CD4-positive, CD25-positive, alpha-beta regulatory T cell (primary cell): ENCODE results near the gene FKRP. TPM values are rescaled to one million over a fixed set of nuclear protein-coding genes. Genes with fewer than 3 reads are reported as not detected.

Experiments
- ATAC-seq, 2 donors: fragments of 150-1000 bp; cut with Tn5 transposase; one replicate each; pipeline ENCODE4 v1.10.0; 2021; ENCODE audit warnings: low read depth in 2 of 2, moderate number of reproducible peaks in 2 of 2, moderate library complexity in 1 of 2
- DNase-seq, 3 donors: peaks; one replicate each; pipeline versions ENCODE4 v3.0.0 to v3.0.0-alpha.2; 2012 to 2022; ENCODE audit warnings: mixed read lengths in 1 of 3
- H3K27ac ChIP-seq: one replicate; pipeline ENCODE4 v1.7.0; 2013; ENCODE audit warnings: mild to moderate bottlenecking, low read length; ENCODE audit not compliant: insufficient read depth, poor library complexity, severe bottlenecking
- H3K27me3 ChIP-seq: one replicate; pipeline ENCODE4 v1.7.0; 2013; ENCODE audit warnings: low read length; ENCODE audit not compliant: control insufficient read depth, insufficient read depth
- H3K36me3 ChIP-seq: one replicate; pipeline ENCODE4 v1.7.0; 2013; ENCODE audit warnings: mild to moderate bottlenecking, low read length, moderate library complexity; ENCODE audit not compliant: control insufficient read depth, insufficient read depth
- H3K4me1 ChIP-seq: 2 replicates; pipeline ENCODE4 v1.7.0; 2013; ENCODE audit warnings: mild to moderate bottlenecking, low read length; ENCODE audit not compliant: insufficient read depth, control insufficient read depth, poor library complexity, severe bottlenecking
- H3K4me3 ChIP-seq: one replicate; pipeline ENCODE4 v1.7.0; 2013; ENCODE audit warnings: low read depth, mild to moderate bottlenecking, low read length, moderate library complexity
- H3K9me3 ChIP-seq, 2 experiments: 1 replicate in 1 of 2; 2 replicates in 1 of 2; pipeline ENCODE4 v1.7.0; 2013; ENCODE audit warnings: low read length in 2 of 2, mild to moderate bottlenecking in 1 of 2, moderate library complexity in 1 of 2; ENCODE audit not compliant: control insufficient read depth in 2 of 2
- H3K27ac Mint-ChIP-seq, 3 donors: one replicate each; pipeline ENCODE4 v1.8.0; 2020 to 2022; ENCODE audit warnings: mild to moderate bottlenecking in 3 of 3, mixed read lengths in 3 of 3, moderate library complexity in 2 of 3
- H3K27me3 Mint-ChIP-seq: one replicate; pipeline ENCODE4 v1.8.0; 2022; ENCODE audit warnings: mild to moderate bottlenecking, mixed read lengths
- H3K36me3 Mint-ChIP-seq: one replicate; pipeline ENCODE4 v1.8.0; 2020; ENCODE audit warnings: mixed read lengths
- H3K4me1 Mint-ChIP-seq, 4 donors: one replicate each; pipeline ENCODE4 v1.8.0; 2020 to 2022; ENCODE audit warnings: mixed read lengths in 4 of 4, mild to moderate bottlenecking in 1 of 4
- H3K4me3 Mint-ChIP-seq, 4 donors: one replicate each; pipeline ENCODE4 v1.8.0; 2020 to 2022; ENCODE audit warnings: mild to moderate bottlenecking in 4 of 4, mixed read lengths in 4 of 4, moderate library complexity in 3 of 4
- H3K9me3 Mint-ChIP-seq, 7 donors: one replicate each; pipeline ENCODE4 v1.8.0; 2020 to 2022; ENCODE audit warnings: mixed read lengths in 7 of 7, mild to moderate bottlenecking in 3 of 7, moderate library complexity in 2 of 7
- polyA plus RNA-seq, 4 donors: library from polyadenylated mRNA; unstranded; fragments of 300-500 nt; fragmentation: Illumina TruSeq; gene quantifications; one replicate each; pipeline ENCODE4 v1.2.3, GENCODE V29; 2021
- total RNA-seq: library from RNA; stranded (reverse); gene quantifications from one replicate; pipeline ENCODE4 v1.2.3, GENCODE V29; 2022

Gene FKRP
- total and polyA plus RNA-seq, 5 donors from 2014 or later: 2.7 to 18.7 (median 4.0) TPM

GRCh38 chr19:46748325-46749109 is 2.7 kb downstream of the FKRP start:
- DNase-seq (peak; percentile 55 to 74 (median 56)), ATAC-seq (no peak)
- Histone ChIP-seq H3K36me3 (no peaks in the 10 kb centered on the region), H3K27ac (no peak overlapping the region), H3K4me1 (peaks cover 35% of the 10 kb centered on the region), H3K4me3 (no peak overlapping the region), H3K27me3 (no peaks in the 10 kb centered on the region), H3K9me3 (no peaks in the 10 kb centered on the region)
- peaks cover 11% of the 10 kb centered on the region for H3K36me3 Mint-ChIP-seq
- no peaks in the 10 kb centered on the region for H3K9me3 Mint-ChIP-seq
- H3K27ac Mint-ChIP-seq: peak overlapping the region in 2 of 3 donors; percentile 88 to 90
- H3K4me3 Mint-ChIP-seq: peak overlapping the region in 3 of 4 donors; percentile 81 to 97 (median 83)
- H3K27me3 Mint-ChIP-seq: peaks cover 5% of the 10 kb centered on the region
- H3K4me1 Mint-ChIP-seq: peaks cover 0 to 43% (median 29%) of the 10 kb centered on the region in 4 donors

GRCh38 chr19:46753420-46754155 is 7.7 kb downstream of the FKRP start:
- H3K4me3 Mint-ChIP-seq: peak overlapping the region in 1 of 4 donors; percentile 51
- H3K27ac Mint-ChIP-seq: peak overlapping the region in 1 of 3 donors; percentile 7
- no peaks in the 10 kb centered on the region for H3K27me3 Mint-ChIP-seq
- peaks cover 11% of the 10 kb centered on the region for H3K36me3 Mint-ChIP-seq
- H3K36me3 ChIP-seq: no peaks in the 10 kb centered on the region
- no peak overlapping the region for H3K27ac ChIP-seq
- peaks cover 5 to 17% (median 9%) of the 10 kb centered on the region in 4 donors for H3K4me1 Mint-ChIP-seq
- DNase-seq (peak; percentile 52 to 81 (median 69)), ATAC-seq (peak; percentile 72 to 80)
- no peaks in the 10 kb centered on the region for H3K9me3 Mint-ChIP-seq
- H3K9me3 ChIP-seq: no peaks in the 10 kb centered on the region
- H3K27me3 ChIP-seq: no peaks in the 10 kb centered on the region
- H3K4me3 ChIP-seq: no peak overlapping the region
- no peaks in the 10 kb centered on the region for H3K4me1 ChIP-seq

DNA sequence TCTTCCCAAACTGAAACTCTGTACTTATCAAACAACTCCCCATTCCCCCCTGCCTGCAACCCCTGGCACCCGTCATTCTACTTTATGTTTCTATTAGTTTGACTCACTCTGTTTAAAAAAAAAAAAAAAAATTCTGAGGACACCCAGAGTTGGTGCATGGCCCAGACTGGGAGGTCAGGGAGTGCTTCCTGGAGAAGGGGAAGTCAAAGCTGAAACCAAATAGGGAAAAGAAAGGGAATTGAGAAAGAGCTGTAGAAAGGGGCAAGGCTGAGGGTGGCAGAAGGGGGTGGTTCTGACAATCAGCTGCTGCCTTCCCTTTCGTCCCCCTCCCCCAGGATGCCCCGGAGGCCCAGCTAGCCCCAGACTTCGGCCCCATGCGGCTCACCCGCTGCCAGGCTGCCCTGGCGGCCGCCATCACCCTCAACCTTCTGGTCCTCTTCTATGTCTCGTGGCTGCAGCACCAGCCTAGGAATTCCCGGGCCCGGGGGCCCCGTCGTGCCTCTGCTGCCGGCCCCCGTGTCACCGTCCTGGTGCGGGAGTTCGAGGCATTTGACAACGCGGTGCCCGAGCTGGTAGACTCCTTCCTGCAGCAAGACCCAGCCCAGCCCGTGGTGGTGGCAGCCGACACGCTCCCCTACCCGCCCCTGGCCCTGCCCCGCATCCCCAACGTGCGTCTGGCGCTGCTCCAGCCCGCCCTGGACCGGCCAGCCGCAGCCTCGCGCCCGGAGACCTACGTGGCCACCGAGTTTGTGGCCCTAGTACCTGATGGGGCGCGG is 9.4 kb downstream of the FKRP start:
- Mint-ChIP-seq H3K36me3 (peaks cover 11% of the 10 kb centered on the region), H3K9me3 (no peaks in the 10 kb centered on the region), H3K4me1 (peaks cover 5 to 15% (median 6%) of the 10 kb centered on the region in 4 donors), H3K27ac (no peak overlapping the region), H3K27me3 (no peaks in the 10 kb centered on the region), H3K4me3 (no peak overlapping the region)
- Histone ChIP-seq H3K27ac (no peak overlapping the region), H3K4me3 (no peak overlapping the region), H3K4me1 (no peaks in the 10 kb centered on the region), H3K36me3 (no peaks in the 10 kb centered on the region), H3K27me3 (no peaks in the 10 kb centered on the region), H3K9me3 (no peaks in the 10 kb centered on the region)
- DNase-seq (no peak), ATAC-seq (no peak)

DNA sequence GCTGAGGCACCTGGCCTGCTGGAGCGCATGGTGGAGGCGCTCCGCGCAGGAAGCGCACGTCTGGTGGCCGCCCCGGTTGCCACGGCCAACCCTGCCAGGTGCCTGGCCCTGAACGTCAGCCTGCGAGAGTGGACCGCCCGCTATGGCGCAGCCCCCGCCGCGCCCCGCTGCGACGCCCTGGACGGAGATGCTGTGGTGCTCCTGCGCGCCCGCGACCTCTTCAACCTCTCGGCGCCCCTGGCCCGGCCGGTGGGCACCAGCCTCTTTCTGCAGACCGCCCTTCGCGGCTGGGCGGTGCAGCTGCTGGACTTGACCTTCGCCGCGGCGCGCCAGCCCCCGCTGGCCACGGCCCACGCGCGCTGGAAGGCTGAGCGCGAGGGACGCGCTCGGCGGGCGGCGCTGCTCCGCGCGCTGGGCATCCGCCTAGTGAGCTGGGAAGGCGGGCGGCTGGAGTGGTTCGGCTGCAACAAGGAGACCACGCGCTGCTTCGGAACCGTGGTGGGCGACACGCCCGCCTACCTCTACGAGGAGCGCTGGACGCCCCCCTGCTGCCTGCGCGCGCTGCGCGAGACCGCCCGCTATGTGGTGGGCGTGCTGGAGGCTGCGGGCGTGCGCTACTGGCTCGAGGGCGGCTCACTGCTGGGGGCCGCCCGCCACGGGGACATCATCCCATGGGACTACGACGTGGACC is 10.1 kb downstream of the FKRP start:
- no peak for DNase-seq
- Mint-ChIP-seq H3K36me3 (peaks cover 7% of the 10 kb centered on the region), H3K27me3 (no peaks in the 10 kb centered on the region), H3K27ac (no peak overlapping the region), H3K9me3 (no peaks in the 10 kb centered on the region), H3K4me3 (no peak overlapping the region), H3K4me1 (peaks cover 5 to 15% (median 6%) of the 10 kb centered on the region in 4 donors)
- no peak for ATAC-seq
- no peaks in the 10 kb centered on the region for H3K4me1 ChIP-seq
- H3K9me3 ChIP-seq: no peaks in the 10 kb centered on the region
- no peak overlapping the region for H3K27ac ChIP-seq
- H3K4me3 ChIP-seq: no peak overlapping the region
- no peaks in the 10 kb centered on the region for H3K27me3 ChIP-seq
- no peaks in the 10 kb centered on the region for H3K36me3 ChIP-seq

- no peak overlapping the region for H3K4me3 ChIP-seq
- Mint-ChIP-seq H3K27ac (no peak overlapping the region), H3K27me3 (no peaks in the 10 kb centered on the region), H3K4me1 (peaks cover 5 to 15% (median 6%) of the 10 kb centered on the region in 4 donors), H3K4me3 (no peak overlapping the region), H3K36me3 (peaks cover 7% of the 10 kb centered on the region), H3K9me3 (no peaks in the 10 kb centered on the region)
- no peaks in the 10 kb centered on the region for H3K4me1 ChIP-seq
- DNase-seq: no peak
- no peaks in the 10 kb centered on the region for H3K27me3 ChIP-seq
- no peaks in the 10 kb centered on the region for H3K9me3 ChIP-seq
- no peak for ATAC-seq
- H3K36me3 ChIP-seq: no peaks in the 10 kb centered on the region
- no peak overlapping the region for H3K27ac ChIP-seq
Observed at GRCh38 chr19:46756544-46756888, 10.7 kb downstream of the FKRP start.

- no peak for DNase-seq
- no peaks in the 10 kb centered on the region for H3K27me3 Mint-ChIP-seq
- Histone ChIP-seq H3K9me3 (no peaks in the 10 kb centered on the region), H3K36me3 (no peaks in the 10 kb centered on the region), H3K4me3 (no peak overlapping the region), H3K27ac (no peak overlapping the region), H3K27me3 (no peaks in the 10 kb centered on the region), H3K4me1 (no peaks in the 10 kb centered on the region)
- H3K4me3 Mint-ChIP-seq: no peak overlapping the region
- H3K9me3 Mint-ChIP-seq: no peaks in the 10 kb centered on the region
- peaks cover 0 to 7% (median 3%) of the 10 kb centered on the region in 4 donors for H3K4me1 Mint-ChIP-seq
- H3K36me3 Mint-ChIP-seq: no peaks in the 10 kb centered on the region
- no peak overlapping the region for H3K27ac Mint-ChIP-seq
- ATAC-seq: no peak
Observed at GRCh38 chr19:46759206-46759605, 13.3 kb downstream of the FKRP start.

DNA sequence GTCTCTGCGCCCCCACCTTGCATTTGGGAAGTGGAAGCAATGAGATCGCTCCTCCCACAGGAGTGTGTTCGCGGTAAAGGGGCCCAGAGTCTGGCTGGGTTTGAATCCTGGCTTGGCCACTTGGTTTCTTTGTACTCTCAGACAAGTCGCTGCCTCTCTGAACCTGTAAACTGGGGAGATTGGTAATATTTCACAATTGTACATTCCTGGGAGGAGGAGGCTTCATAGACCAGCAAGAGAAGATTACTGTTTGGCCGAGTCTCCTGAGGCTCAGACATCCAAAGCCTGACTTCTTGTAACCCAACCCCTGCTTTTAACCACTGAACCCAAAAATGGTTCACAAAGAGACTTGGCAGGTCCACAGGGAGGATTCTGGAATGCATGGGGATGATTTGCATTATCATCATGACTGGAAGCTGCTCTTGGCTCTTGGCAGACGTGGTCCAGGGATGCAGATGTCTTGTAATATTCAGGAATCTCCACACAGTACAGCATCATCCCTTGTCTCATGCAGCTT is 14.0 kb downstream of the FKRP start:
- no peak overlapping the region for H3K4me3 Mint-ChIP-seq
- no peaks in the 10 kb centered on the region for H3K27me3 Mint-ChIP-seq
- H3K4me1 ChIP-seq: no peaks in the 10 kb centered on the region
- no peak overlapping the region for H3K27ac Mint-ChIP-seq
- H3K9me3 ChIP-seq: no peaks in the 10 kb centered on the region
- no peak overlapping the region for H3K4me3 ChIP-seq
- no peaks in the 10 kb centered on the region for H3K36me3 ChIP-seq
- no peaks in the 10 kb centered on the region for H3K9me3 Mint-ChIP-seq
- peaks cover 0 to 7% (median 3%) of the 10 kb centered on the region in 4 donors for H3K4me1 Mint-ChIP-seq
- H3K27ac ChIP-seq: no peak overlapping the region
- no peaks in the 10 kb centered on the region for H3K36me3 Mint-ChIP-seq
- DNase-seq (no peak), ATAC-seq (no peak)
- no peaks in the 10 kb centered on the region for H3K27me3 ChIP-seq
